NCI-H460 (cell line): ENCODE measurements around the gene CSF2. TPM values are rescaled to one million over a fixed set of nuclear protein-coding genes. Genes with fewer than 3 reads are reported as not detected.

Experiments used
- DNase-seq: peaks from one replicate; pipeline ENCODE4 v3.0.0-alpha.2; 2016; ENCODE audit warnings: low read depth; ENCODE audit errors: extremely low read depth
- total RNA-seq: library from RNA; depleted of rRNA; stranded (reverse); fragments of >200 nt; shearing (Covaris generic); gene quantifications from 2 replicates; pipeline ENCODE4 v1.2.3, GENCODE V29; 2014

CSF2 gene
- total RNA-seq, 1 experiment from 2014 or later: not detected

GRCh38 chr5:132067941-132068808 lies 5.4 kb upstream of the CSF2 start:
- no peak for DNase-seq

GRCh38 chr5:132069561-132069960 lies 4.0 kb upstream of the CSF2 start:
- DNase-seq: no peak

GRCh38 chr5:132069994-132070393 lies 3.6 kb upstream of the CSF2 start:
- no peak for DNase-seq

GRCh38 chr5:132070460-132071337 lies 2.9 kb upstream of the CSF2 start:
- DNase-seq: no peak

GRCh38 chr5:132071338-132071707 lies 2.3 kb upstream of the CSF2 start:
- DNase-seq: no peak

GRCh38 chr5:132072070-132072469 lies 1.5 kb upstream of the CSF2 start:
- no peak for DNase-seq

- no peak for DNase-seq
Measured at GRCh38 chr5:132072528-132072927, 1.1 kb upstream of the CSF2 start.

GRCh38 chr5:132074091-132074771 lies 642 bp downstream of the CSF2 start:
- DNase-seq: no peak

GRCh38 chr5:132074772-132075718 lies 1.5 kb downstream of the CSF2 start:
- DNase-seq: no peak

- DNase-seq: no peak
Measured at GRCh38 chr5:132075719-132076077, 2.1 kb downstream of the CSF2 start.

GRCh38 chr5:132076202-132076830 lies 2.7 kb downstream of the CSF2 start:
- DNase-seq: no peak

- no peak for DNase-seq
Measured at GRCh38 chr5:132076983-132077382, 3.4 kb downstream of the CSF2 start.

- no peak for DNase-seq
Measured at GRCh38 chr5:132079081-132079480, 5.5 kb downstream of the CSF2 start.

- no peak for DNase-seq
Measured at GRCh38 chr5:132079619-132080018, 6.0 kb downstream of the CSF2 start.

GRCh38 chr5:132080595-132080994 lies 7.0 kb downstream of the CSF2 start:
- no peak for DNase-seq

GRCh38 chr5:132081458-132081857 lies 7.9 kb downstream of the CSF2 start:
- DNase-seq: no peak

- no peak for DNase-seq
Measured at GRCh38 chr5:132082329-132083023, 8.9 kb downstream of the CSF2 start.

GRCh38 chr5:132083071-132083678 lies 9.6 kb downstream of the CSF2 start:
- no peak for DNase-seq

GRCh38 chr5:132085686-132086085 lies 12.1 kb downstream of the CSF2 start:
- DNase-seq: no peak
